Measurements from ENCODE around the gene EXOG.

Gene EXOG

DNA sequence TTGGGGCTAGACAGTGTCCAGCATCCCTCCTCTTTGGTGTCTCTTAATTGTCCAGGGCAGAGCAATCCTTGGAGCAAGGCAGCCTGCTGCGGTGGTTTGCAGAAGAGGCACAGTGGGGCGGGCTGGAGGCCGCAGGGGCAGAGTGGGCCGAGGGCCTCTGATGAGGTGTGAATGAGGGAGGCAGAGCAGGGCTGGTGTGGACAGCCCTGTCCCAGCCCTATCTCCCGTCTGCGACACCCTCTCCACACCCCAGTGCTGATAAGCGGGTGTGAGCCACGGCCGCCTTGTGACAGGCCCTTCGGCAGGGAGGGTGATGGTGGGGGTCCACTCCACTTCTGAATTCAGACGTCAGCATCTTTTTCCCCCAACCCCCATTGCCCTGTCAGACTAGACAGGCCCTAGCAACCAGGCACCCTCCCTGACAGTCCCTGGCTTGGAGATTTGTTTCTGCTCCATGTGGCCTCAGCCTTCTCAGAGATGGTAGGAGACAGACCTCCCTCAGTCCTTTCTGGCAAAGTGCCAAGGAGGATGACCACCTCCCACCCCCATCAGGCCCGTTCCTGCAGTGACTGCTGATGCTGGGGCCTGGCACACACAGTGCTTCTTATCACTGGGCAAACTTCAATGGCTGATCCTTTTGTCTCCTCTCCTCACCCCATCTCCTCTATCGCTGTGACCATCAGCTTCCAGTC, 37.3 kb downstream of the EXOG start:
- Histone ChIP-seq H3K4me3 (ENCODE audit: low read length) (no peak overlapping the region), H3F3A (ENCODE audit: insufficient read depth, low read length) (no peaks in the 10 kb centered on the region)

GRCh38 chr3:38534180-38534579, 38.0 kb downstream of the EXOG start:
- H3K9me3 ChIP-seq (replicated peaks; ENCODE audit: insufficient read depth, low read length) = no peaks in the 10 kb centered on the region
- no peaks in the 10 kb centered on the region for H3K79me2 ChIP-seq (ENCODE audit: low read length)
- no peaks in the 10 kb centered on the region for H3K27me3 ChIP-seq (replicated peaks; ENCODE audit: insufficient read depth, low read length)
- no peak overlapping the region for H2AFZ ChIP-seq (ENCODE audit: low read length)
- H3K27ac ChIP-seq (ENCODE audit: low read length) = no peak overlapping the region
- H3K4me2 ChIP-seq (ENCODE audit: low read depth, low read length) = no peak overlapping the region
- DNase-seq = no peak
- H3K9ac ChIP-seq (ENCODE audit: low read length) = no peak overlapping the region
- TF ChIP-seq EZH2 (optimal IDR thresholded peaks at IDR 0.05; ENCODE audit: low read depth, low read length) (no peak), EZH2phosphoT487 (IDR thresholded peaks at IDR 0.05; ENCODE audit: low read length) (no peak), CTCF (IDR thresholded peaks at IDR 0.05; ENCODE audit: low read length) (no peak)
- H3F3A ChIP-seq (ENCODE audit: insufficient read depth, low read length) = no peaks in the 10 kb centered on the region
- no peaks in the 10 kb centered on the region for H3K4me1 ChIP-seq (ENCODE audit: low read length)
- no peaks in the 10 kb centered on the region for H4K20me1 ChIP-seq (ENCODE audit: insufficient read depth, low read length)
- no peaks in the 10 kb centered on the region for H3K9me2 ChIP-seq (replicated peaks; ENCODE audit: insufficient read depth, low read length)
- H3K36me3 ChIP-seq (replicated peaks; ENCODE audit: insufficient read depth, low read length) = no peaks in the 10 kb centered on the region
- H3K4me3 ChIP-seq (ENCODE audit: low read length) = no peak overlapping the region

More for the DNA sequence above, 37.3 kb downstream of the EXOG start:
- H3K4me1 ChIP-seq (ENCODE audit: low read length) = no peaks in the 10 kb centered on the region
- H3K79me2 ChIP-seq (ENCODE audit: low read length) = no peaks in the 10 kb centered on the region
- no peaks in the 10 kb centered on the region for H3K9me2 ChIP-seq (replicated peaks; ENCODE audit: insufficient read depth, low read length)
- H3K9ac ChIP-seq (ENCODE audit: low read length) = no peak overlapping the region
- no peaks in the 10 kb centered on the region for H3K27me3 ChIP-seq (replicated peaks; ENCODE audit: insufficient read depth, low read length)
- H3K27ac ChIP-seq (ENCODE audit: low read length) = no peak overlapping the region
- TF ChIP-seq CTCF (IDR thresholded peaks at IDR 0.05; ENCODE audit: low read length) = no peak
- no peak for TF ChIP-seq EZH2phosphoT487 (IDR thresholded peaks at IDR 0.05; ENCODE audit: low read length)
- no peak for TF ChIP-seq EZH2 (optimal IDR thresholded peaks at IDR 0.05; ENCODE audit: low read depth, low read length)
- H2AFZ ChIP-seq (ENCODE audit: low read length) = no peak overlapping the region
- H4K20me1 ChIP-seq (ENCODE audit: insufficient read depth, low read length) = no peaks in the 10 kb centered on the region
- H3K9me3 ChIP-seq (replicated peaks; ENCODE audit: insufficient read depth, low read length) = no peaks in the 10 kb centered on the region
- DNase-seq = no peak
- H3K36me3 ChIP-seq (replicated peaks; ENCODE audit: insufficient read depth, low read length) = no peaks in the 10 kb centered on the region
- no peak overlapping the region for H3K4me2 ChIP-seq (ENCODE audit: low read depth, low read length)

DNA sequence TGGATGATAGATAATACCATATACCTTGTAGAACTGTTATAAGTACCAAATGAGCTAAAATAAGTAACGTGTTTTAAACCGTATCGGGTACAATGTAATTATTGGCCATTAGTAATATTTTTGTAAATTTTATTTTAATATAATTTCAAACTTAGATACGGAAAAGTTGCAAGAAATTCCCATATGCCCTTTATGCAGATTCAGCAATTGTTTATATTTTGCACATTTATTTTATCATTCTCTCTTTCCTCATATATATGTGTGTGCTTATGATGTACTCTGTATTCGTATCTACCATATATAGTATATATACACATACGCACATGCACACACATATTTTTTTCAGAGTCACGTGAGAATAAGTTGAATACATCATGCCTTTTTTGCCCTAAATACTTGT, 38.5 kb downstream of the EXOG start:
- no peak for TF ChIP-seq EZH2 (optimal IDR thresholded peaks at IDR 0.05; ENCODE audit: low read depth, low read length)
- no peak for TF ChIP-seq EZH2phosphoT487 (IDR thresholded peaks at IDR 0.05; ENCODE audit: low read length)
- TF ChIP-seq CTCF (IDR thresholded peaks at IDR 0.05; ENCODE audit: low read length) = no peak
- Histone ChIP-seq H3F3A (ENCODE audit: insufficient read depth, low read length) (no peaks in the 10 kb centered on the region), H3K27ac (ENCODE audit: low read length) (no peak overlapping the region)

More for the DNA sequence above, 38.5 kb downstream of the EXOG start:
- no peaks in the 10 kb centered on the region for H4K20me1 ChIP-seq (ENCODE audit: insufficient read depth, low read length)
- H3K4me2 ChIP-seq (ENCODE audit: low read depth, low read length) = no peak overlapping the region
- DNase-seq = no peak
- no peaks in the 10 kb centered on the region for H3K36me3 ChIP-seq (replicated peaks; ENCODE audit: insufficient read depth, low read length)
- H2AFZ ChIP-seq (ENCODE audit: low read length) = no peak overlapping the region
- H3K9me3 ChIP-seq (replicated peaks; ENCODE audit: insufficient read depth, low read length) = no peaks in the 10 kb centered on the region
- H3K9me2 ChIP-seq (replicated peaks; ENCODE audit: insufficient read depth, low read length) = no peaks in the 10 kb centered on the region
- no peaks in the 10 kb centered on the region for H3K4me1 ChIP-seq (ENCODE audit: low read length)
- no peak overlapping the region for H3K9ac ChIP-seq (ENCODE audit: low read length)
- no peaks in the 10 kb centered on the region for H3K79me2 ChIP-seq (ENCODE audit: low read length)
- no peak overlapping the region for H3K4me3 ChIP-seq (ENCODE audit: low read length)
- H3K27me3 ChIP-seq (replicated peaks; ENCODE audit: insufficient read depth, low read length) = no peaks in the 10 kb centered on the region

Measured in MM.1S (cell line).